HG03039 (cell line): ENCODE data around the gene HGFAC.
"Not testable (repeated sequence)": the region's sequence is repeated elsewhere in the genome, so short reads cannot be mapped to it uniquely, and the experiment has no call there.

Experiments used
- ATAC-seq: cut with Tn5 transposase; IDR thresholded peaks from one replicate; pipeline ENCODE4 v1.9.1; 2021; ENCODE audit warnings: mild to moderate bottlenecking, moderate library complexity; ENCODE audit not compliant: unreplicated experiment

The HGFAC gene

DNA sequence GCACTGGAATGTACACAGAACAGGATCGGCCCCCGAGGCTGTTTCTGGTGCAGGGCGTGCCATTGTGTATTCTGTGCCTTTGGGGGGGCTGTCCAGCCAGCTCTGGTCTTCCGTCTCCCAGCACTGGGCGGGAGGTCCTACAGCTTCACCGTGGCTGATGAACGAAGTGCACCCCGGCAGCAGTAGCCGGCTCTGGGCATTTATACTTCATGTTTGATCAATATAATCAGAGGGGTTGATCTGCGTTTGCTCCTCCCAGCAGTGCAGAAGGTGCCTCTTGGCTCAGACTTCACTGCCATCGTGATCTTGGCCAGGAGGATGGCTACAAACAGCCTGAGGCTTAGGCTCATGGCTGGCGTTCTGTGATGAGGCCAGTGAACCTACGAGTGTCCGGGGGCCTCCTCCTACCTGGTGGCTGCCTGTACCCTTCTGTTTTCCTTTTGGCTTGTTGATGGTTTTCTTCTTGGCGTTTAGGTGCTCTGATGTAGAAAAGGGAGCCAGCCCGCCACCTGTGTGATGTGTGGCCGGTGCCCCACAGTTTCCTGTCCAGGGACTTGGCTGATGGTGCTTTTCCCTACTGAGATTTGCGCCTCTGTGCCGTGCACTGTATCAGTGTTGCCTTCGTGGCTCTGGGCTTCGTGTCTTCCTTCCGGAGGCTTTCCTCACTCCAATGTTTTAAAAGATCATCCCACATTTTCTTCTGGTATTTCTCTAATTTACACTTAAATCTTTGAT lies 31.2 kb upstream of the HGFAC start:
- no peak for ATAC-seq

DNA sequence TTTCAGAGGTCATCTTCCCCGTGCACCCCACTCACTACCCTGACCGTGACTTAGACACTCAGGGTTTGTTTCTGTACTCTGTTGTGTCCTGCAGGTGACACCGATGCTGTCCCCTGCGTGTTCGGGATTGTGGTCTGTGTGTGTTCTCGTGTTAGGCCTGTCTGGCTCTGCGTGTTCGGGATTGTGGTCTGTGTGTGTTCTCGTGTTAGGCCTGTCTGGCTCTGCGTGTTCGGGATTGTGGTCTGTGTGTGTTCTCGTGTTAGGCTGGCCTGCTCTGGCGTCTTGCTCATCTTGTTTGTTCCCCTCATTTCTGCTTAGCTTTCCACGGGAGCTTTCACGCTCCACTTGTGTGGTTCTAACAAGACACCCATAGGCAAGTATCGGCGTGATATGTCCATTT lies 30.6 kb upstream of the HGFAC start:
- ATAC-seq = not testable (repeated sequence)

DNA sequence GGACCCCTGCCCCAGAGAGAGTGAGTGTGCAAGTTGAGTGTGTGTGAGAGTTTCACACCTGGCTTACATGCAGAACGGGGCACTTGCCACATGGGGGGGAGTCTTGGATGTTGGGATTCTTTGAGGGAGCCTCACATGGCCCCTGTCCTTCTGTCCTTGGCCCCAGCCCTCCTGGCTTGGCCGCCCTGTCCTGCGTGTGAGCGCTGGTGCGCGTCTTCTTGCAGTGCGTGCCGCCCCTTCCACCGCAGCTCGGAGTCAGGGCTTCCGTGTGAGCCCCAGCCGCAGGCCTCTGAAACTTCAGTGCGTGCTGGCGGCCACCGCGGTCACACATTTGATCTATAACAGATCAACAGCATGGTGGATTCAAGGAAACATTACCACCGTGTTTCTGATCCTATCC lies 30.1 kb upstream of the HGFAC start:
- ATAC-seq = no peak

DNA sequence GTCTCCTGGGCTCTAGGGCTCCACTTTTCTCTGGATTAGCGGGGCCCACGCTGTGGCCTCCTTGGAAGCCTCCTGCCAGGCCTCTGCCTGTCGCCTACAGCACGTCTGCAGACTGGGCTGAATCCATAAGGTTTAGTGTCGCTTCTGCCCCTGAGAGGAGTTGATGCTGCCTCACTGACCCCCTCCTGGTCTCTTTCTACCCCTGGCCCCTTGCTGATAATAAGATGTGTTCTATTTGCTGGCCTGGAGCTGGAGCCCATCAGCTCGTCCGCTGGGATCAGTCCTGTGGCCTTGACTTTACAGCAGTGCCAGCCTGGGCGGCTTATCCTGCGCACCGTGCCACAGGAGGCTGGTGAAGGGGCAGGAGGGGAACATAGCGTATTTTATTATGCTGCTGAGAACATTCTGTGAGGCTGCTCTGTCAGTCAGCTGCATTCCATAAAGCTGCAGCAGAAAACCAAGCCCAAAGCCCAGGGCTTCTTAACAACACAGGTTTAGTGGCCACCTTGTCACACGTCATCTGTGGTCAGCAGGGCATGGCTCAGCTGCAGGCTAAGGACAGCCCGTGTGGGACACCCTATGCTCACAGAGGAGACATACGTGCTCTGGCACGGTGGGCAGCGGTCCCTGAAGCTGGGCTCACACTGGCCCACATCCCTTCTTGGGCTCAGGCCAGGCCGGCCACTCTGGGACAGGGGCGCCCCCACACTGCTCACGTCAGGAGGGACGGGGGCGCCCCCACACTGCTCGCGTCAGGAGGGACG lies 29.3 kb upstream of the HGFAC start:
- no peak for ATAC-seq

DNA sequence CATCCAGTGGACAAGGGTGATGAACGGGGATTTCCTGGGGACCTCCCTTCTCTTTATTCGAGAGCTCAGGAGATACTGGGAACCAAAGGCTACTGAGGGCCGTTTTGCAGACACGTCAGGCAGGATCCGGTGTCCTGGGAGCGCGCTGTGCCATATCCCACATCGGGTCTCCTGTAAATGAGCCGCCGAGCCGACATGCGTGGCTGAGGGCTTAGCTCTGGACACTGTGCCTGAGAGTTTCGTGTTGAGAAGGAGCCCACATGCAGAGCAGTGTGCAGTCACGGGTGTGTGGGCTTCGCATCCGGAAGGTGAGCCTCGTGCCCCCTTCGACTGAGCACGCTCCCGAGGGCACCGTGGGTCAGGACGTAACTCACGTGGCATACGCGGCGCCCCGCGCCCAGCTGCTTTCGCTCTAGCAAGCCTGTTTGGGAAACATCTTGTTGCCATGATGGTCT lies 28.5 kb upstream of the HGFAC start:
- ATAC-seq = no peak

DNA sequence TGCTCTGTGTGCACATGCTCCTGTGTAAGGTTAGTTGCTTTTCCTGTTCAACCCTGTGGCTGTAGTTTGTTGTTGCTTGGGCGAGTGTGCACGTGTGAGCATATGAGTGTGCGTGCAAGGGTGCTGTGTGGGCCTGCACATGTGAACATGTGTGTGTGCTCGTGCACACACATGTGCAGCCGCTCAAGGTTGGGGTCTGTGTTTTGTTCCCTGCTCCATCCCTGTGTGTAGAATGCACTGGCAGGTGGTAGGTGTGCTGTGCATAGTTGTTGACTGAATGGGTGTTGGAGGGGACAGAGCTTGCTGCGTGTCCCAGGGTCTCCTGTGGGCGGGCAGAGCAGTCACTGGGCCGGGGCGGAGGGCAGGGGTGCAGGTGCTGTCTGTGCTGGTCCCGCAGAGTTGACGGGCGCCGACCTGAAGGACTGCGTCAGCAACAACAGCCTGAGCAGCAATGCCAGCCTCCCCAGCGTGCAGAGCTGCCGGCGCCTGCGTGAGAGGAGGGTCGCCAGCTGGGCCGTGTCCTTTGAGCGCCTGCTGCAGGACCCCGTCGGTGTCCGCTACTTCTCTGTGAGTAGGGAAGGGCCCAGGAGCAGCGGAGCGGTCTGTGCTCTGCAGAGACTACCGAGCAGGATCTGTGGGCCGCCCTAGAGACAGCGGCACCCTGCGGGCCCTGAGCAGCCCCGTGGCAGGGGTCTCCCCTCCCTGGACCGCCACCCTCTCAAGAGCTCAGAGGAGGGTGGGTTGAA lies 27.9 kb upstream of the HGFAC start:
- ATAC-seq = no peak

DNA sequence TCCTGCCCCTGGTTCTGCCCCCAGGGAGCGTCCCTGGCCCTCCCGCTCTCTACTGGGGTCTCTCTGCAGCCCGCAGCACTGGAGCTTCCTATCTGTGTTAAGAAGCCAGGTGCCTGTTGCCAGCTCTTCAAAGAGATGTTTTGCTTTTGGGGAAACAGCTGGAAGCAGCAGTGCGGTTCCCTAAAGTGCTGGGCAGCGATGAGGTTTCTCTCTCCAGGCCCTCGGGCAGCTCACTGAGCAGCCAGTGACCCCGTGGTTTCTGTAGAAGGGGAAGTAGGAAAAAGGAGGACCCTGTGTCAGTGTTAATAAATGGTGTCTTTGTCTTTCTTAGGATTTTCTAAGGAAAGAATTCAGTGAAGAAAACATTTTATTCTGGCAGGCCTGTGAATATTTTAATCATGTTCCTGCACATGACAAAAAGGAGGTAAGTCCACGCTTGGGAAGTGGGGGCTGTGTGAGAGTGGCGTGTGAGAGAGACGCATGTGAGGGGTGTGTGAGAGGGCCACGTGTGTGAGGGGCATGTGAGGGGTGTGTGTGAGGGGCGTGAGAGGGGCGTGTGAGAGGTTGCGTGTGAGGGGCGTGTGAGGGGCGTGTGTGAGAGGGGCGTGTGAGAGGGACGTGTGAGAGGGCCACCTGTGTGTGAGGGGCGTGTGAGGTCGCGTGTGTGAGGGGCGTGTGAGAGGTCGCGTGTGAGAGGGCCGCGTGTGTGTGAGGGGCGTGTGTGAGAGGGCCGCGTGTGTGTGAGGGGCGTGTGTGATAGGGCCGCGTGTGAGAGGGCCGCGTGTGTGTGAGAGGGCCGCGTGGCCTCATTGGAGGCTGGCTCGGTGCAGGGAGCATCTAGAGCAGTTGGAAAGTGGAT lies 27.1 kb upstream of the HGFAC start:
- no peak for ATAC-seq

DNA sequence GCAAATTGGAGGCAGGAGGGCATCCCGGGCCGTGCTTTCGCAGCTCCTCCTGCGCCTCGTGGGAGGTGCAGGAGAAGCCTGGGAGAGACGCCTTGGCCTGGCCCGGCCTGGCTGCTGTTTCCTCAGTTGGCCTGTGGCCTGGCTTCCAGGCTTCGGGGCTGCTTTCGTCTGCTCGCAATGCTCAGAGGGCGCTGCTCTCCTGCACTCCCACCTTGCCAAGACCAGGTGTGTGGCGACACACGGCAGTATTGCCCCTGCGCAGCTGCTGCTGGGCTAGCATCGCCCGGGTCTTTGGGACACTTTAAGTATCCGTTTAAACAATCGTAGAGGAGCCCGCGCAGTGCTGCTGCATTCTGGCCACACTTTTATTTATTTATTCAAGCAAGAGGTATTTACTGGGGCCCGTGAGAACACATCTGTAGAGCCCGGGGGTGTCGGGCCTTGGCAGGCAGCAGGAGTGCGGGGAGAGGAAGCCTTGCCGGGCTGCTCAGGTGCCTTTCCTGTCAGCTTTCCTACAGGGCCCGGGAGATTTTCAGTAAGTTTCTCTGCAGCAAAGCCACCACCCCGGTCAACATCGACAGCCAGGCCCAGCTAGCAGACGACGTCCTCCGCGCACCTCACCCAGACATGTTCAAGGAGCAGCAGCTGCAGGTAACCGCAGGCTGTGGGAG lies 26.2 kb upstream of the HGFAC start:
- ATAC-seq = no peak

DNA sequence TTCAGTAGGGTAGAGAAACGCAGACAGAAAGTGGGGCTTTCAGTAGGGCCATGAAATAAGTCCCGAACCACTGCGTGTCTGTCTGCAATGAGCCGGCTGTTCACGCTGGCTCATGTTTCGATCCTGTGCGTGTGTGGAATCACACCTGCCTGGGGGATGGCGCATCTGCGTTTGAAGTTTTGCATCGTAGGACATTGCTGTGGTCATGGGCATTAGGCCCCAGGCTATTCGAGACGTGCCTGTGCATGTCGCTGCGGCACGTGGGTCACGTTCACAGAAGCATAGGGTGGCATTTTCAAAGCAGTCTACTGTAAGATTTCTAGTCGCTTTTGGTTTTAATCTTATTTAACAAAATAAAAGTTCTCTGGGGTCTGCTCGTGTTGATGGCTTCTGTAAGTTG lies 25.5 kb upstream of the HGFAC start:
- ATAC-seq = no peak

DNA sequence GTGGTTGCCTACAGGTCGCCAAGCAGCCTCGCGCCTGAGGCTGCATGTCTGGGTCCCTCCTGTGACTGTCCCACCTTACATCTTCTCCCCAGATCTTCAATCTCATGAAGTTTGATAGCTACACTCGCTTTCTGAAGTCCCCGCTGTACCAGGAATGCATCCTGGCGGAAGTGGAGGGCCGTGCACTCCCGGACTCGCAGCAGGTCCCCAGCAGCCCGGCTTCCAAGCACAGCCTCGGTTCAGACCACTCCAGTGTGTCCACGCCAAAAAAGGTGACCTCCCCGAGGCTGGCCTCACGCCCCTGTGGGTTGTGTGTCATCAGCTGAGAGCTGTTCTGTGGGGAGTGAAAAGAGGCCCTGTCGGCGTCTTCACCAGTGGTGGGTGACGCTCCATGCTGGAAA lies 24.9 kb upstream of the HGFAC start:
- ATAC-seq = no peak

DNA sequence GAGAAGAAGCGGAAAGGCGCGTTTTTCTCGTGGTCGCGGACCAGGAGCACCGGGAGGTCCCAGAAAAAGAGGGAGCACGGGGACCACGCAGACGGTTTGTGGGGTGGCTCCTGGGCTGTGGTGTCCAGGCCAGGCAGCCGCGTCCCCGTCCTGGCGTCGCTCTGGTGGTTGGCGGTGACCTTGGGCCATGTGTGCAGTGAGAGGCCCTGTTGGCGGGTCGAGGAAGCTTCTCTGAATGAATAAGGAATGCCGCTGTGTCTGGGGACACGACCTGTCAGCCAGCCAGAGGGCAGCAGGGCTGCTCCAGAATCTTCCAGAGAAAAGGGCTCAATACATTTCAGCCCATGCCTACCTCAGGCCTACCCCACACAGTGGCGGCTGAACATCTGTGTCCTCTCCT lies 24.3 kb upstream of the HGFAC start:
- no peak for ATAC-seq

DNA sequence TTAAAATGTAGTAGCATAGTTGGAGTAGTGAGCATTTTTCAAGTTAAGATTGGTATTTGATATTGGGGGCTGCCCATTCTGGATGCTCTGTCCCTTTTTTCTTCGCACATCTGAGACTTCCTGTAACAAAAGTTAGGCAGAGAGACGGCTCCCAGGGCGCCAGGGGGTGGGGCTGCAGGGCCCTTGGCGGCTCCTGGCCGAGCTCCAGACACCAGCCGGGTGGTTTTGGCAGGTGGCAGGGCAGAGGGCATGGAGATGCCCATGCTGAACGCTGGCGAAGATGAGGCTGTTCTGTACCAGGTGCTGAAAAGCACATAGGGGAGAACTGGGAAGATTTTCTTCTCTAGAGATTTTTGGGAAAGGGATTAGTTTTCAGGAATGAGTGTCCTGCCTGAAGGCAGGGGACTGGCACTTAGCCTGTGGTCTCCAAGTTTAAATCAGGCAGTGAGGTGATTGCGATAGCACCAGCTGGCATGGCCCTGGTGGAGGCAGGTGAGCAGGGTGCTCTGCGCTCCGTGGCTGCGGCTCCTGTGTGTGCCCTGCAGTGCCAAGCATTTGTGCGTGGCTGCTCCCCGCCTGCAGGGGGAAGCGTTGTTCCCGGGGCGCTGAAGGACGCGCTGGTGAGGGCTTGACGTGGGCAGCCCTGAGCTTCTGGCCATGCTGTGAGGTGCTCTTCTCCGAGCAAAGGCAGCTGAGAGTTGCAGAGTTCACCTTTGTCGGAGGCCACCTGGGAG lies 23.6 kb upstream of the HGFAC start:
- ATAC-seq = no peak

DNA sequence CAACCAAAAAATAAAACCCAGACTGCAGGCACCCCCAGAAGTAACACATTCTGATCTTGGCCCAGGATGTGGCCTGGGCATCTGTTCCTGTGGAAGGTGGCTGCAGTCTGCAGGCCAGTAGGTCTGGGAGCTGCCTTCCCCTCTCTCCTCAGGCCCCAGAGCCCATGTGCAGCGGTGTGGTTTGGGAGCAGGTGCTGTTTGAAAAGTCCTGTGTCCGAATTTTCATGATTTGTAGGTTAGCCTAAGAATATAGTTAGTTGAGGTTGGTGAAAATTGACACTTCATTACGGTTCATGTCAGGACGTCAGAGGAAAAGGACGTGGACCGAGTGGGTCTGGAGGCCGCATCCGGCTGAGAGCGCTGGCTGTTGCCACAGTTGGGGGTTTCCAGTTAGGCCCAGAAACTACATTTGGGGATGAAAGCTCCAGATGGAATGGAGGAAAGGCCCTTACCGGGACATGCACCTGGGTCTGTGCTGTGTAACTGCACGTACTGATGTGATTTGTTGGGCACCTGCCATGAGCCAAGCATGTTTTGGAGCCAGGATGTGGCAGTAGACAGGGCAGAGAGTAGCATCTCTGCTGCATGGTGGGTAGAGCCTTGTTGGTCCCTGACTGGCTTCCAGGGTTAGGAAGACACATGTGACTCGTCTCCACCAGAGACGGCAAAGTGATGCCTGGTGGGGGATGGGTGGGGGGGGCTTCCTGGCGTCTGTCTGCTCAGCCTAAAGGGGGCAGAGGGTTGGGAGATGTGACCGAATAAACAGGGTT lies 21.7 kb upstream of the HGFAC start:
- ATAC-seq = no peak

DNA sequence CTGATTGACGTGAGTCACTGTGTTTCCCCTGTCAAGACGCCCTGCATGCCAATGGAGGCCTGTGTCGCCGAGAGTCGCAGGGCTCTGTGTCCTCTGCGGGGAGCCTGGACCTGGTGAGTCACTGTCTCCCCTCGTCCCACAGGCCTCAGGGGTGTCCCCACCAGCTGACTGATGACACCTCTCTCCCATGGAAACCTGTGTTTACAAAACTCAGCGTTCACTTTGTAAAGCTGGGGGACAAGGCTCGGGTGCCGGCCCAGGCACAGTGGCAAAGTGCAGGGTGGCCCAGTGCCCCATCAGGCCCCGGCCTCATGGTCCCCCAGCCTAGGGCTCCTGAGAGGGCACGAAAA lies 21.2 kb upstream of the HGFAC start:
- no peak for ATAC-seq

DNA sequence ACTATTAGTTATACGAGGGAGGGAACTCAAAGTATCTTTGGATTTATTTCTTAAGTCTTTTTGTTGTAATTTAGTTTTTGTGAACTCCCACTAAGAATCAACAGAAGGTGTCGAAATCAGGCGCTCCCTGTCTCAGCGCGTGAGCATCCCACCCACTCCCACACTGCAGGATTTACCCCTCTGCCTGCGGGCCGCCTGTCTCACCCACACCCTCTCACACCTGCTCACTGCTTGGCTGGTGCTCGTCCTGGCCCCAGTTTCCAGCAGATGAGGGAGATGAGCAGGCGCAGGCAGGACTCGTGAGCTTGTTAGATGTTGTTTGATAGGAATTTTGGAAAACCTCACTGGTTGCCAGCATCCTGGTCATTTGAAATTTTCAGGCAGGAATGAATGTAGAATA lies 20.8 kb upstream of the HGFAC start:
- no peak for ATAC-seq

DNA sequence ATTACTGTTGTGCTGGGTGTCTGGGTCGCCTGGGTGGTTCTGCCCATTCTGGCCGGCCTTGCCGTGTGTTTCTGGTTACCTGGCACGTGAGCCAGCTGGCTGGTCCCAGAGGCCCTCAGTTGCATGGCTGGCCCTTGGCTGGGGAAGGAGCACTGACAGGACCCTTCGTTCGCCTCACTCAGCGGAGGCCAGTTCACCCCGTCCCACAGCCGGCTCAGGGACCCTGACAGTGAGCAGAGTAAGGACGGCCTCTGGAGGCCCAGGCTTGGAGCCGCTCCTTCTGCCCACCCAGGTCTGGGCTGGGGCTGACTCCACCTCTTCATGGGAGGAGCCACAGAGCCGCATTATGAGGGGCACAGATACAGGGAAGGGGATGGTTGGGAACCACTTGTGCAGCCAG lies 20.3 kb upstream of the HGFAC start:
- no peak for ATAC-seq

DNA sequence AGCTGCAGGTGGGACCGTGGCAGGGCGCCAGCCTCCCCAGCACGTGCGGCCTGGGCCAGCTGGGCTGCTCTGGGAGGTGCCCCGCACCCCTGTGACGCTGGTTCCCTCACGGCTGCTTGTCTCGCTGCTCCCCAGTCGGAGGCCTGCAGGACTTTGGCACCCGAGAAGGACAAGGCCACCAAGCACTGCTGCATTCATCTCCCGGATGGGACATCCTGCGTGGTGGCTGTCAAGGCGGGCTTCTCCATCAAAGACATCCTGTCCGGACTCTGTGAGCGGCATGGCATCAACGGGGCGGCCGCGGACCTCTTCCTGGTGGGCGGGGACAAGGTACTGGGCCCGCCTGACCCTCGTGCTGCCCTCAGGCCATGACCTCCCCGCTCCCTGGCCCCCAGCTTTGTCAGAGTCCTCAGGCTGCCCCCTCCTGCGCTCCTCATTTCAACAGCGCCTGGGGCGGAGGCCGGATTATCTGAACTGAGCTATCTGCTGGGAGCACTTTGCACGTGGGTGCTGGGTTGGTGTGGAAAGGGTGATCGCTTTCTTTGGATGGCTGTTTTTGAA lies 19.4 kb upstream of the HGFAC start:
- no peak for ATAC-seq

DNA sequence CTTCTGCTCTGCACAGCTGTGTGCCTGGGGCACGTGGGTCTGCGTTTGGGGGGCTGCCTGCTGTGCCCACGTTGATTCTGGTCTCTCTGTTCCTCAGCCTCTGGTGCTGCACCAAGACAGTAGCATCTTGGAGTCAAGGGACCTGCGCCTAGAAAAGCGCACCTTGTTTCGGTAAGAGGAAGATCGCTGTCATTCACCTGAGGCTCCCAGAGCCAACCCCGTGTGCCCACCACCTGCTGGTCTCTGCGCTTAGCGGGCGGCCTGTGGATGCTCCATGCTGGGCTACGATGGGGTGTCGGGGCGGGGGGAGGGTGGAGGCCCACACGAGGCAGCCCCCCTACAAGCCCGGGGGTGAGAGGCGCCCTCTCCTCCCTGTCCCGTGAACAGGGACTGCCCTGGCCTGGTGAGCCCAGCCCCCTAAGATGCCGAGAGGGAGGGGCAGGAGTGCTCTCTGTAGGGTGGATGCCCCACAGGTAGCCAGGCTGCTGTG lies 18.9 kb upstream of the HGFAC start:
- no peak for ATAC-seq

DNA sequence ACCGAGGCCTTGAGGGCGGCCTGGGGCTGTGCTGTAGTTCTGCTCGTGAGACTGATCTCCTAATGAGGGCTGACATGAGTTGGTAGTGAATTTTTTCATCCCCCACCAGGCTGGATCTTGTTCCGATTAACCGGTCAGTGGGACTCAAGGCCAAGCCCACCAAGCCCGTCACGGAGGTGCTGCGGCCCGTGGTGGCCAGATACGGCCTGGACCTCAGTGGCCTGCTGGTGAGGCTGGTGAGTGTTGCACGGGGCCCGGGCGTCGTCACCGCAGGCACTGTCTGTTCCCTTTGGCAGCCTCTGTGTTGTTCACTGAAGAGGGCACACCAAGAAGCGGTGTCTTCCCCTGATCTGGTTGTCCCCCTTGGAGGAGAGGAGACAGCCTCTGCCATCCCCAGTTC lies 18.4 kb upstream of the HGFAC start:
- ATAC-seq = no peak
